Testis (tissue), 2 donors: ENCODE results near the gene CNPPD1.

Experiments
- CTCF ChIP-seq, 3 experiments: fragments of 450-650 bp in 2 of 3; fragments of 200-600 bp in 1 of 3; sonication (generic) in 1 of 3; IDR thresholded peaks; one replicate each; pipeline ENCODE4 v1.5.1; 2016 to 2019; ENCODE audit warnings: antibody characterized with exemption in 3 of 3, mild to moderate bottlenecking in 2 of 3, moderate library complexity in 1 of 3
- POLR2A ChIP-seq: fragments of 450-650 bp; IDR thresholded peaks from one replicate; pipeline ENCODE4 v1.6.1; 2017; ENCODE audit warnings: antibody characterized with exemption, mild to moderate bottlenecking, moderate library complexity

DNA sequence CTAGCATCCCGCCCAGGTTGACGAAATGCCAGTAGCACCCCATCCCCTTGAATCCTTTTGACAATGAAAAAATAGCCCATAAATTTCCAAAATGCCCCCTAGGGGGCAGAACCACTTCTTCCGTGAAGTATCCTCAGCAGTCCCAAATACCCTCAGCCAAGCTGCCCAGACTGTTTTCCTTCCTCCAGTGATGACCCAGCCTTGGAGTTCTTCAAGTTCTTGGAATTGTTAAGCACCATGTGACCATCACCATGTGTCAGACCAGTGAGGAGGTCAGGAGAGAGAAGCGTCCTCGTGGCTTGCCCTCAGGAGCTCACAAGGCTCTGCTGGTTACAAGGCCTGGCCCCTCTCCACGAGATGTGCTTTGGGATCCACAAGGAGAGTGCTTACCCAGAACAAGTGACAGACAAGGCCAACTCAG, 5.5 kb downstream of the CNPPD1 start:
- peak; percentile 53 to 79 (median 74) for TF ChIP-seq CTCF (IDR thresholded peaks at IDR 0.05)
- no peak for TF ChIP-seq POLR2A
